Measurements from ENCODE around the gene UBE4A.

GRCh38 chr11:118340449-118340848 lies 19.0 kb upstream of the UBE4A start:
- no peak for TF ChIP-seq EP300 (IDR thresholded peaks at IDR 0.05; ENCODE audit: borderline replicate concordance)
- TF ChIP-seq ZBTB7A (IDR thresholded peaks at IDR 0.05; ENCODE audit: low read depth) = no peak
- no peak for TF ChIP-seq RAD21 (IDR thresholded peaks at IDR 0.05; ENCODE audit: low read depth)
- TF ChIP-seq REST (IDR thresholded peaks at IDR 0.05; ENCODE audit: low read depth) = no peak
- TF ChIP-seq TAF1 (IDR thresholded peaks at IDR 0.05; ENCODE audit: low read depth) = no peak
- TF ChIP-seq YY1 (IDR thresholded peaks at IDR 0.05; ENCODE audit: low read depth) = no peak
- TF ChIP-seq FOXM1 (IDR thresholded peaks at IDR 0.05; ENCODE audit: borderline replicate concordance, low read depth) = no peak
- TF ChIP-seq, protein P1, sequence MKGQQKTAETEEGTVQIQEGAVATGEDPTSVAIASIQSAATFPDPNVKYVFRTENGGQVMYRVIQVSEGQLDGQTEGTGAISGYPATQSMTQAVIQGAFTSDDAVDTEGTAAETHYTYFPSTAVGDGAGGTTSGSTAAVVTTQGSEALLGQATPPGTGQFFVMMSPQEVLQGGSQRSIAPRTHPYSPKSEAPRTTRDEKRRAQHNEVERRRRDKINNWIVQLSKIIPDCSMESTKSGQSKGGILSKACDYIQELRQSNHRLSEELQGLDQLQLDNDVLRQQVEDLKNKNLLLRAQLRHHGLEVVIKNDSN (IDR thresholded peaks at IDR 0.05) = no peak
- no peak for TF ChIP-seq NFIC (IDR thresholded peaks at IDR 0.05)
- TF ChIP-seq EGR1 (IDR thresholded peaks at IDR 0.05) = no peak
- TF ChIP-seq MAX (IDR thresholded peaks at IDR 0.05) = no peak
- no peak for TF ChIP-seq TCF12 (IDR thresholded peaks at IDR 0.05; ENCODE audit: low read depth)
- no peak for TF ChIP-seq CEBPB (IDR thresholded peaks at IDR 0.05)

Data from Ishikawa (cell line).